ENCODE data around the gene TMEM135.

TMEM135 gene

GRCh38 chr11:87368858-87369480, 331.2 kb downstream of the TMEM135 start:
- no peak for DNase-seq (ENCODE audit: low read depth)
- no peak overlapping the region for H3K4me3 ChIP-seq (ENCODE audit: control insufficient read depth, low read depth, low read length)
- no peak for TF ChIP-seq CTCF (conservative IDR thresholded peaks at IDR 0.05; ENCODE audit: control insufficient read depth, insufficient read depth, low read depth, low read length)

GRCh38 chr11:87369888-87370287, 332.2 kb downstream of the TMEM135 start:
- no peak for TF ChIP-seq CTCF (conservative IDR thresholded peaks at IDR 0.05; ENCODE audit: control insufficient read depth, insufficient read depth, low read depth, low read length)
- DNase-seq (ENCODE audit: low read depth), result no peak
- H3K4me3 ChIP-seq (ENCODE audit: control insufficient read depth, low read depth, low read length), result no peak overlapping the region

GRCh38 chr11:87372065-87372464, 334.3 kb downstream of the TMEM135 start:
- TF ChIP-seq CTCF (conservative IDR thresholded peaks at IDR 0.05; ENCODE audit: control insufficient read depth, insufficient read depth, low read depth, low read length), result no peak
- DNase-seq (ENCODE audit: low read depth), result no peak
- H3K4me3 ChIP-seq (ENCODE audit: control insufficient read depth, low read depth, low read length), result no peak overlapping the region

Measured in fibroblast of mammary gland (primary cell).